Measurements from ENCODE around the gene BCAN. TPM values are rescaled to one million over a fixed set of nuclear protein-coding genes. Genes with fewer than 3 reads are reported as not detected.

BCAN gene
- total RNA-seq, 1 experiment from 2014 or later = 1.2 TPM

- Histone ChIP-seq H4K91ac (ENCODE audit: insufficient read length, low read depth, low read length) (no peak overlapping the region), H2BK20ac (ENCODE audit: low read depth, low read length, poor library complexity, severe bottlenecking) (no peak overlapping the region), H3K79me2 (ENCODE audit: insufficient read depth, low read length) (no peaks in the 10 kb centered on the region), H3K14ac (ENCODE audit: insufficient read depth, low read length) (no peak overlapping the region), H4K8ac (replicated peaks; ENCODE audit: insufficient read length, low read depth, low read length) (no peak overlapping the region), H3K4me2 (ENCODE audit: insufficient read depth, insufficient read length, low read length) (no peak overlapping the region), H4K20me1 (ENCODE audit: control insufficient read depth, insufficient read depth, insufficient read length) (no peaks in the 10 kb centered on the region), H2BK12ac (ENCODE audit: insufficient read length, low read depth, low read length) (no peak overlapping the region), H2BK120ac (ENCODE audit: low read depth, low read length, poor library complexity, severe bottlenecking) (no peak overlapping the region), H3K23me2 (ENCODE audit: insufficient read length, low read depth, low read length, poor library complexity, severe bottlenecking) (no peaks in the 10 kb centered on the region), H3K27me3 (ENCODE audit: insufficient read depth, low read length) (no peaks in the 10 kb centered on the region), H3K27ac (ENCODE audit: insufficient read length, low read depth, low read length) (no peak overlapping the region), H2AK5ac (ENCODE audit: insufficient read length, low read length) (no peak overlapping the region), H3K9ac (ENCODE audit: extremely low read depth, insufficient read length, low read length) (no peak overlapping the region), H3K18ac (ENCODE audit: insufficient read length, low read depth, low read length) (peak overlapping the region; percentile 5), H3K9me3 (ENCODE audit: control insufficient read depth, low read depth, low read length) (no peaks in the 10 kb centered on the region), H3K79me1 (ENCODE audit: insufficient read depth, low read depth, low read length, poor library complexity, severe bottlenecking) (no peaks in the 10 kb centered on the region), H3K23ac (ENCODE audit: insufficient read length, low read depth, low read length) (no peak overlapping the region), H3K4ac (ENCODE audit: low read depth, low read length) (no peak overlapping the region), H4K5ac (ENCODE audit: insufficient read length, low read depth, low read length) (no peak overlapping the region), H3K4me1 (ENCODE audit: insufficient read depth, low read length) (peaks cover 24% of the 10 kb centered on the region; the same call in 1 of the 2 replicates), H3T11ph (ENCODE audit: low read length) (no peak overlapping the region), H3K56ac (ENCODE audit: insufficient read length, low read depth, low read length) (no peak overlapping the region), H2BK15ac (ENCODE audit: low read depth, low read length) (no peak overlapping the region), H2AFZ (ENCODE audit: low read length) (no peak overlapping the region), H2BK5ac (ENCODE audit: insufficient read length, low read length) (no peak overlapping the region)
- Mint-ChIP-seq H3K36me3 (ENCODE audit: insufficient read depth in 1 of 3, low read depth in 3 of 3) (peaks cover 11 to 12% (median 12%) of the 10 kb centered on the region in 3 experiments), H3K27me3 (ENCODE audit: low read depth) (peaks cover 5% of the 10 kb centered on the region), H3K4me1 (peaks cover 87 to 94% of the 10 kb centered on the region in 2 experiments), H3K27ac (peak overlapping the region; percentile 83 to 96 (median 90); a peak in 5 of 7 replicates), H3K4me3 (peak overlapping the region in 1 of 2 experiments; percentile 30; a peak in 1 of 5 replicates), H3K9me3 (peaks cover 0 to 2% of the 10 kb centered on the region in 2 experiments; a peak in 3 of 5 replicates)
- TF ChIP-seq CTCF (conservative IDR thresholded peaks at IDR 0.05) = no peak
- DNase-seq = no peak
- WGBS (ENCODE audit: extremely low coverage, insufficient read length, low lambda C conversion rate) = no CpG with 5 or more reads among the region's 9 CpGs
Measured at GRCh38 chr1:156666862-156667609, 25.1 kb downstream of the BCAN start.
